ENCODE data around the gene SHC2. TPM values are rescaled to one million over a fixed set of nuclear protein-coding genes. Genes with fewer than 3 reads are reported as not detected.
A peak's percentile ranks its signal among the peaks of the same experiment; 100 is the strongest.

Gene SHC2
- total and polyA plus RNA-seq, 7 donors: 2.2 to 9.7 (median 4.5) TPM

DNA sequence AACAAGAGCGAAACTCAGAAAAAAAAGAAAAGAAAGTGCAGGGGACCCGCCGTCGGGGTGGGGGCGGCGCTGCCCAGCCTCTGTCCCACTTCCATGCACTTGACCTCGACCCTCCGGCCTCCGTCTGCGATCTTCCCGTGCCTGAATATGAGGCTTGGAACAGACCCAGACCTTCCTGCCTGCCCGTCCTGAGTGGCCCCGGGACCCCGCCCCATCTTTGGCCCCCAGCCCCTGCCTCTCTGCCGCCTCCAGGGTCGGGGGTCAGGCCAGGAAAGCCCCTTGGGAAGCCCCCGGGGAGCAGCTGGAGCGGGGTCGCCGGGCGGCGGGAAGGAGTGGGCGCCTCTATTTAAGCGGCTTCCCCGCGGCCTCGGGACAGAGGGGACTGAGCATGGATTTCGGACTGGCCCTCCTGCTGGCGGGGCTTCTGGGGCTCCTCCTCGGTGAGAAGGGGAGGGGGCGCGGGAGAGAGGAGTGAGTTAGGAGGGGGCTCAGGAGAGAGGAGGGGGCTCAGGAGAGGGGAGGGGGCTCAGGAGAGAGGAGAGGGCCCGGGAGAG lies 35.4 kb upstream of the SHC2 start, which contains the start of gene MADCAM1:
Gene MADCAM1 (plus strand): TSS at position 375 of the 554 bp plus-strand sequence. CDS start 14 bp downstream, at position 389.
- Histone ChIP-seq H3K27me3 (ENCODE audit: insufficient read depth in 3 of 3, low read length in 2 of 3) (peaks cover 0 to 34% (median 22%) of the 10 kb centered on the region in 3 donors), H3K36me3 (ENCODE audit: insufficient read depth in 1 of 2, low read depth in 1 of 2) (no peaks in the 10 kb centered on the region), H3K4me3 (no peak within 1 kb of the TSS), H3K27ac (no peak within 1 kb of the TSS), H3K4me1 (no peaks in the 10 kb centered on the region), H3K9me3 (no peaks in the 10 kb centered on the region)
- TF ChIP-seq, protein P1, sequence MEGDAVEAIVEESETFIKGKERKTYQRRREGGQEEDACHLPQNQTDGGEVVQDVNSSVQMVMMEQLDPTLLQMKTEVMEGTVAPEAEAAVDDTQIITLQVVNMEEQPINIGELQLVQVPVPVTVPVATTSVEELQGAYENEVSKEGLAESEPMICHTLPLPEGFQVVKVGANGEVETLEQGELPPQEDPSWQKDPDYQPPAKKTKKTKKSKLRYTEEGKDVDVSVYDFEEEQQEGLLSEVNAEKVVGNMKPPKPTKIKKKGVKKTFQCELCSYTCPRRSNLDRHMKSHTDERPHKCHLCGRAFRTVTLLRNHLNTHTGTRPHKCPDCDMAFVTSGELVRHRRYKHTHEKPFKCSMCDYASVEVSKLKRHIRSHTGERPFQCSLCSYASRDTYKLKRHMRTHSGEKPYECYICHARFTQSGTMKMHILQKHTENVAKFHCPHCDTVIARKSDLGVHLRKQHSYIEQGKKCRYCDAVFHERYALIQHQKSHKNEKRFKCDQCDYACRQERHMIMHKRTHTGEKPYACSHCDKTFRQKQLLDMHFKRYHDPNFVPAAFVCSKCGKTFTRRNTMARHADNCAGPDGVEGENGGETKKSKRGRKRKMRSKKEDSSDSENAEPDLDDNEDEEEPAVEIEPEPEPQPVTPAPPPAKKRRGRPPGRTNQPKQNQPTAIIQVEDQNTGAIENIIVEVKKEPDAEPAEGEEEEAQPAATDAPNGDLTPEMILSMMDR (IDR thresholded peaks at IDR 0.05): no peak
- 4 to 12% (median 7%) methylated on average over 31 to 33 of the region's 33 CpGs for WGBS, 3 donors
- DNase-seq (peak; percentile 15 to 45), ATAC-seq (no peak)
- intact Hi-C loops (cut with DNase I): no loop called here

DNA sequence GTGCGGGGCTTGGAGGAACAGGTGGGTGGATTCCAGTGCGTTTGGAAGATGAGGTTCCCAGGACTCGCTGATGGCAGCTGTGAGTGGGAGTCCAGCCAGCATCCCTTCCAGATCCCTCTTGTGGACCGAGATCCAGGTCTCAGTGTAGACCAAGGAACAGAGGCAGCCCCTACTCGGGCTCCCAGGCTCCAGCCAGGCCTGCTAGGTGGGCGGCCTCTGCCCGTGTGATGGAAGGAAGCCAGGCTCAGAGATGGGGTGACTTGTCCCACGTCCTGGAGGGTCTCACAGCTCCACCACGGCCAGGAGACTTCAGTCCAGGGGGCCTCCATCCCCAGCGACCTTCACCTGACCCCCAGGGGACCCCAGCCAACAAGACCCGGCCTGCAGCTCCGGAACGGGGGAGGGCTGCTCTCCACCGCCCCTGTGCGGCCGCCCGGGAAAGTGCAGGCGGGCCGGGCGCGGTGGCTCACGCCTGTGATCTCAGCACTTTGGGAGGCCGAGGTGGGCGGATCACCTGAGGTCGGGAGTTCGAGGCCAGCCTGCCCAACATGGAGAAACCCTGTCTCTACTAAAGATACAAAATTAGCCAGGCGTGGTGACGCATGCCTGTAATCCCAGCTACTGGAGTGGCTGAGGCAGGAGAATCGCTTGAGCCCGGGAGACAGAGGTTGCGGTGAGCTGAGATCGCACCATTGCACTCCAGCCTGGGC lies 34.7 kb upstream of the SHC2 start:
- H3K36me3 ChIP-seq (ENCODE audit: insufficient read depth in 1 of 2, low read depth in 1 of 2): no peaks in the 10 kb centered on the region
- WGBS, 3 donors: 6 to 16% (median 14%) methylated on average over 29 to 32 of the region's 32 CpGs
- DNase-seq (peak; percentile 31 to 54), ATAC-seq (peak in 2 of 4 donors; percentile 15 to 20)
- H3K27me3 ChIP-seq (ENCODE audit: insufficient read depth in 3 of 3, low read length in 2 of 3): peaks cover 0 to 34% (median 20%) of the 10 kb centered on the region in 3 donors
- H3K9me3 ChIP-seq: no peaks in the 10 kb centered on the region
- H3K27ac ChIP-seq: no peak overlapping the region
- peaks cover 2% of the 10 kb centered on the region for H3K4me1 ChIP-seq
- H3K4me3 ChIP-seq: no peak overlapping the region
- TF ChIP-seq, protein P1 (IDR thresholded peaks at IDR 0.05): peak; percentile 61
- intact Hi-C loops (cut with DNase I): no loop called here

GRCh38 chr19:495081-495401 lies 34.2 kb upstream of the SHC2 start:
- no peaks in the 10 kb centered on the region for H3K9me3 ChIP-seq
- ATAC-seq: no peak
- peaks cover 0 to 34% (median 20%) of the 10 kb centered on the region in 3 donors for H3K27me3 ChIP-seq (ENCODE audit: insufficient read depth in 3 of 3, low read length in 2 of 3)
- no peaks in the 10 kb centered on the region for H3K36me3 ChIP-seq (ENCODE audit: insufficient read depth in 1 of 2, low read depth in 1 of 2)
- peak; percentile 2 to 44 for DNase-seq
- H3K4me3 ChIP-seq: no peak overlapping the region
- peaks cover 7% of the 10 kb centered on the region for H3K4me1 ChIP-seq
- intact Hi-C loops (cut with DNase I): no loop called here
- no peak overlapping the region for H3K27ac ChIP-seq
- 42 to 47% (median 46%) methylated on average over 10 of the region's 10 CpGs for WGBS, 3 donors
- TF ChIP-seq, protein P1 (IDR thresholded peaks at IDR 0.05): no peak

DNA sequence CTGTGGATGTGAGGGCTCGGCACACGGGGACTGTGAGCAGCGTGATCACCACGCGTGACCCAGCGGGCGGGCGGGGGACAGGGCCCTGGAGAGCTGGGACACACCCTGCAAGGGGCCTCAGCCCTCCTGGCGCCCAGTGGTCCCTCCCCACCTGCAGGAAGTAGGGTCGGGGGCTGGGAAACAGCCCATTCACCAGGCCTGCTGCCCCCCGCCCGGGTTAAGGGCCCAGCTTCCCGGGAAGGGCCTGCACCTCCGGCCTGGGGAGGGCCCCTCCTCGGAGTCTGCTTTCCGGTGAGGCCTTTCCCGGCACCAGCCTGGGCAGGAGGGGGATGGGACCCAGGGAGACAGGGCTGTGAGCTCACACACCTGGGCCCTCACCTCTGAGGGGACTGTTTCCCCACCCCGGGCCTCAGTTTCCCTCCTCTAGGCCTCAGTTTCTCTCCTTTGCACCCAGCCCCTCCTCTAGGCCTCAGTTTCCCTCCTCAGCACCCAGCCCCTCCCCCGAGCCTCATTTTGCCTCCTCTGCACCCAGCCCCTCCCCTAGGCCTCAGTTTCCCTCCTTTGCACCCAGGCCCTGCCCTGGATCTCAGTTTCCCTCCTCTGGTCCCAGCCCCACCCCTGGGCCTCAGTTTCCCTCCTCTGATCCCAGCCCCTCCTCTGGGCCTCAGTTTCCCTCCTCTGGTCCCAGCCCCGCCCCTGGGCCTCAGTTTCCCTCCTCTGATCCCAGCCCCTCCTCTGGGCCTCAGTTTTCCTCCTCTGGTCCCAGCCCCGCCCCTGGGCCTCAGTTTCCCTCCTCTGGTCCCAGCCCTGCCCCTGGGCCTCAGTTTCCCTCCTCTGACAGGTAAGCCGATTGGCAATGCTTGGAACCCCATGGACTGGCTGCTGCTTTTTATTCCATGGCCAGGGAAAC lies 33.6 kb upstream of the SHC2 start:
- no peaks in the 10 kb centered on the region for H3K36me3 ChIP-seq (ENCODE audit: insufficient read depth in 1 of 2, low read depth in 1 of 2)
- intact Hi-C loops (cut with DNase I): no loop called here
- H3K4me3 ChIP-seq: no peak overlapping the region
- 38 to 44% (median 40%) methylated on average over 20 to 22 of the region's 22 CpGs for WGBS, 3 donors
- ATAC-seq (no peak), DNase-seq (peak; percentile 4 to 55)
- no peaks in the 10 kb centered on the region for H3K9me3 ChIP-seq
- TF ChIP-seq, protein P1 (IDR thresholded peaks at IDR 0.05): no peak
- H3K27ac ChIP-seq: no peak overlapping the region
- peaks cover 11% of the 10 kb centered on the region for H3K4me1 ChIP-seq
- peaks cover 0 to 34% (median 20%) of the 10 kb centered on the region in 3 donors for H3K27me3 ChIP-seq (ENCODE audit: insufficient read depth in 3 of 3, low read length in 2 of 3)

Measured in psoas muscle (tissue), 8 donors.